ENCODE measurements around the gene WDR72.

GRCh38 chr15:53490341-53490740 lies 269.1 kb downstream of the WDR72 start:
- TF ChIP-seq CTCF (conservative IDR thresholded peaks at IDR 0.05; ENCODE audit: low read length) = no peak
- TF ChIP-seq EZH2phosphoT487 (IDR thresholded peaks at IDR 0.05; ENCODE audit: borderline replicate concordance, low read depth, low read length) = no peak
